Measurements from ENCODE around the gene PYGB.

DNA sequence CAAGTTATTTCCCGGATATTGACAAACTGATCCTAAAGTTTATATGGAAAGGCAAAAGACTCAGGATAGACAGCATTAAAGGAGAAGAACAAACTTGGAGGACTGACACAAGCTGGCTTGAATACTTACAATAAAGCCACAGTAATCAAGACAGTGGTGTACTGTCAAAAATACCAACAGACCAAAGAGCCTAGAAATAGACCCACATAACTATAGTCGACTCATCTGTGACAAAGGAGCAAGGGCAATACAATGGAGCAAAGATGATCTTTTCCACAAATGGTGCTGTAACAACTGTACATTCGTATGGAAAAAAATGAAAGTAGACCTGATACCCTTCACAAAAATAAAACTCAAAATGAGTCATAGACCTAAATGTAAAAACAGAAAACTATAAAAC, 96.7 kb downstream of the PYGB start:
- TF ChIP-seq, protein P1, sequence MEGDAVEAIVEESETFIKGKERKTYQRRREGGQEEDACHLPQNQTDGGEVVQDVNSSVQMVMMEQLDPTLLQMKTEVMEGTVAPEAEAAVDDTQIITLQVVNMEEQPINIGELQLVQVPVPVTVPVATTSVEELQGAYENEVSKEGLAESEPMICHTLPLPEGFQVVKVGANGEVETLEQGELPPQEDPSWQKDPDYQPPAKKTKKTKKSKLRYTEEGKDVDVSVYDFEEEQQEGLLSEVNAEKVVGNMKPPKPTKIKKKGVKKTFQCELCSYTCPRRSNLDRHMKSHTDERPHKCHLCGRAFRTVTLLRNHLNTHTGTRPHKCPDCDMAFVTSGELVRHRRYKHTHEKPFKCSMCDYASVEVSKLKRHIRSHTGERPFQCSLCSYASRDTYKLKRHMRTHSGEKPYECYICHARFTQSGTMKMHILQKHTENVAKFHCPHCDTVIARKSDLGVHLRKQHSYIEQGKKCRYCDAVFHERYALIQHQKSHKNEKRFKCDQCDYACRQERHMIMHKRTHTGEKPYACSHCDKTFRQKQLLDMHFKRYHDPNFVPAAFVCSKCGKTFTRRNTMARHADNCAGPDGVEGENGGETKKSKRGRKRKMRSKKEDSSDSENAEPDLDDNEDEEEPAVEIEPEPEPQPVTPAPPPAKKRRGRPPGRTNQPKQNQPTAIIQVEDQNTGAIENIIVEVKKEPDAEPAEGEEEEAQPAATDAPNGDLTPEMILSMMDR (IDR thresholded peaks at IDR 0.05; ENCODE audit: poor library complexity): no peak
- TF ChIP-seq EZH2phosphoT487 (IDR thresholded peaks at IDR 0.05; ENCODE audit: low read depth, severe bottlenecking, unreplicated experiment) (no peak), EZH2 (IDR thresholded peaks at IDR 0.05; ENCODE audit: borderline replicate concordance) (no peak)

All from hepatocyte (in vitro differentiated cells).